ENCODE data around the gene F5. TPM values are rescaled to one million over a fixed set of nuclear protein-coding genes. Genes with fewer than 3 reads are reported as not detected.

F5 gene
- total and polyA plus RNA-seq, 4 donors = 0.48 to 3.5 (median 1.2) TPM

DNA sequence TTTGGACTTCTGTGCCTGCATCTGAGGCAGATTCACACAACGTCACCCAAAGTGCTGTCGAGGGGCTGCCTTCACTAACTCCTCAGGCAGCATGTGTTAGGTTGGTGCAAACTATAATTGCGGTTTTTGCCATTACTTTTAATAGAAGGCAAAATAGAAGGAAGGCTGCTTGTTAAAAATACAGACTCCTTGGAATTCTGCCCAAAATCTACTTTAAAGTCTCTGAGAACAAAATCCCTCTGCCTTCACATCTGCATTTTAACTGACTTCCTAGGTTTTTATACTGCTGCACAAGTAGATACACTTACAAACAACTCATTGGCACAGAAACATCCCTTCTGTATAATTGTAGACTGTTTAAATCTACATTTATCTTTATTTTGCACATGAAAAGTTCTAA is 59.3 kb downstream of the F5 start:
- WGBS, 2 donors = 37 to 55% methylated on average over 3 of the region's 3 CpGs
- no peaks in the 10 kb centered on the region for H3K27me3 ChIP-seq (ENCODE audit: control insufficient read depth in 1 of 2, insufficient read depth in 2 of 2, low read length in 1 of 2)
- intact Hi-C loops (cut with DNase I) = no loop called here
- ATAC-seq (ENCODE audit: low FRiP score) = no peak
- H3K27ac ChIP-seq (ENCODE audit: low read depth in 1 of 2, low read length in 2 of 2) = no peak overlapping the region
- no peaks in the 10 kb centered on the region for H3K4me1 ChIP-seq (ENCODE audit: control insufficient read depth in 1 of 2, insufficient read depth in 2 of 2, low read length in 2 of 2)
- no peak for DNase-seq
- no peak overlapping the region for H3K4me3 ChIP-seq (ENCODE audit: low read length in 2 of 2)
- no peaks in the 10 kb centered on the region for H3K9me3 ChIP-seq (ENCODE audit: control insufficient read depth, low read length)
- H3K36me3 ChIP-seq (ENCODE audit: control insufficient read depth in 1 of 2, insufficient read depth in 2 of 2, low read length in 1 of 2) = no peaks in the 10 kb centered on the region

- intact Hi-C loops (cut with DNase I) = no loop called here
- DNase-seq (no peak), ATAC-seq (ENCODE audit: low FRiP score) (no peak)
- H3K4me3 ChIP-seq (ENCODE audit: low read length in 2 of 2) = no peak overlapping the region
- no peaks in the 10 kb centered on the region for H3K9me3 ChIP-seq (ENCODE audit: control insufficient read depth, low read length)
- no peaks in the 10 kb centered on the region for H3K4me1 ChIP-seq (ENCODE audit: control insufficient read depth in 1 of 2, insufficient read depth in 2 of 2, low read length in 2 of 2)
- H3K27ac ChIP-seq (ENCODE audit: low read depth in 1 of 2, low read length in 2 of 2) = no peak overlapping the region
- no peaks in the 10 kb centered on the region for H3K27me3 ChIP-seq (ENCODE audit: control insufficient read depth in 1 of 2, insufficient read depth in 2 of 2, low read length in 1 of 2)
- 88 to 90% methylated on average over 1 of the region's 1 CpG for WGBS, 2 donors
- no peaks in the 10 kb centered on the region for H3K36me3 ChIP-seq (ENCODE audit: control insufficient read depth in 1 of 2, insufficient read depth in 2 of 2, low read length in 1 of 2)
Observed at GRCh38 chr1:169526120-169526832, 60.0 kb downstream of the F5 start.

DNA sequence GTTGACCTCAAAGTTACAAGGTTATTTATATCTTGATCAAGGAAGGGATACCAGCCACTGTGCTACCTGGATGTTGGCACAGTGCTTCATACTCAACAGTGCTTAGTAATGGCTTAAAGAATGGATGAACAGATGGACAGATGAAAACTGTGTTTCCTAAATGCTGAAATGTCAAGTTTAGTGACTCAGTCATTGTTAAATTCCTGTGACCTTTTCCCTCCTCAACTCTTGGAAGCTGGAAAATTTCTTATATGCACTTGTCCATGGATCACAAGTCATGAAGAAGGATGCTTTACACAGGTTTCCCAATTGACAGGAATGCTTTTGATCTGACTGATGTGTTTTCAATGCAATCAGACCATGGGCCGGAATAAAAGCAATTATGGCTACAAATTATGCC is 60.9 kb downstream of the F5 start:
- Histone ChIP-seq H3K27me3 (ENCODE audit: control insufficient read depth in 1 of 2, insufficient read depth in 2 of 2, low read length in 1 of 2) (no peaks in the 10 kb centered on the region), H3K9me3 (ENCODE audit: control insufficient read depth, low read length) (no peaks in the 10 kb centered on the region), H3K36me3 (ENCODE audit: control insufficient read depth in 1 of 2, insufficient read depth in 2 of 2, low read length in 1 of 2) (no peaks in the 10 kb centered on the region), H3K4me1 (ENCODE audit: control insufficient read depth in 1 of 2, insufficient read depth in 2 of 2, low read length in 2 of 2) (no peaks in the 10 kb centered on the region), H3K27ac (ENCODE audit: low read depth in 1 of 2, low read length in 2 of 2) (no peak overlapping the region), H3K4me3 (ENCODE audit: low read length in 2 of 2) (no peak overlapping the region)
- ATAC-seq (ENCODE audit: low FRiP score) (no peak), DNase-seq (no peak)
- 71 to 81% methylated on average over 1 of the region's 1 CpG for WGBS, 2 donors
- intact Hi-C loops (cut with DNase I) = no loop called here

- ATAC-seq (ENCODE audit: low FRiP score) = no peak
- Histone ChIP-seq H3K4me1 (ENCODE audit: control insufficient read depth in 1 of 2, insufficient read depth in 2 of 2, low read length in 2 of 2) (no peaks in the 10 kb centered on the region), H3K27ac (ENCODE audit: low read depth in 1 of 2, low read length in 2 of 2) (no peak overlapping the region), H3K36me3 (ENCODE audit: control insufficient read depth in 1 of 2, insufficient read depth in 2 of 2, low read length in 1 of 2) (no peaks in the 10 kb centered on the region), H3K4me3 (ENCODE audit: low read length in 2 of 2) (no peak overlapping the region), H3K9me3 (ENCODE audit: control insufficient read depth, low read length) (no peaks in the 10 kb centered on the region), H3K27me3 (ENCODE audit: control insufficient read depth in 1 of 2, insufficient read depth in 2 of 2, low read length in 1 of 2) (no peaks in the 10 kb centered on the region)
- intact Hi-C loops (cut with DNase I) = no loop called here
- DNase-seq = no peak
Observed at GRCh38 chr1:169523904-169524303, 62.4 kb downstream of the F5 start.

GRCh38 chr1:169521226-169521625 is 65.1 kb downstream of the F5 start:
- Histone ChIP-seq H3K36me3 (ENCODE audit: control insufficient read depth in 1 of 2, insufficient read depth in 2 of 2, low read length in 1 of 2) (no peaks in the 10 kb centered on the region), H3K27ac (ENCODE audit: low read depth in 1 of 2, low read length in 2 of 2) (no peak overlapping the region), H3K4me3 (ENCODE audit: low read length in 2 of 2) (no peak overlapping the region), H3K4me1 (ENCODE audit: control insufficient read depth in 1 of 2, insufficient read depth in 2 of 2, low read length in 2 of 2) (no peaks in the 10 kb centered on the region), H3K27me3 (ENCODE audit: control insufficient read depth in 1 of 2, insufficient read depth in 2 of 2, low read length in 1 of 2) (no peaks in the 10 kb centered on the region), H3K9me3 (ENCODE audit: control insufficient read depth, low read length) (no peaks in the 10 kb centered on the region)
- no peak for ATAC-seq (ENCODE audit: low FRiP score)
- no peak for DNase-seq
- whole genome bisulfite sequencing, 2 donors = 89 to 91% methylated on average over 1 of the region's 1 CpG
- intact Hi-C loops (cut with DNase I) = no loop called here

DNA sequence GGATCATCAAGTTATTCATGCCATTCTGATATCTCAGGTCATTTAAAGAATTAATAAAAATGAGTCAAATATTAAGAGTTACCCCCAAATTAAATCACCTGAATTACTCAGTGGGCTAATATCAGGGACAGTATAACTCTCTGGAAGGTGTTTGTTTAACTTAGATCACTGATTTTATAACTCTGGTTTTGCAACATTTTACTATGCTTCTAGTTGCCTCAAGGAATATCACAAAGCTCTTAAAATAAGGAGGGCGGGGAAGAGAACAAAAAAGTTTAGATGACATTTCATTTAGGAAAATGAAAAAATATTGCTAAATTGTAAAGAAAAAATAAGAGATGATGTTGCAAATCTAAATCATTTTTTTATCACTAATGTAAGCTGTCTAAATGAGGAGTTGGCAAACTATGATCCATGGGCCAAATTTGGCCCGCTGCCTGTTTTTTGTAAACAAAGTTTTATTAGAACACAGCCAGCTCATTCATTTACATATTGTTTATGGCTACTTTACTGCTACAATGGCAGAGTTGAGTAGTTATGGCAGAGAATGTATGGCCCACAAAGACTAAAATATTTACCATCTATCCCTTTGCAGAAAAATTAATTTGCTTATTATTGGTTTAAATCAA is 68.6 kb downstream of the F5 start:
- intact Hi-C loops (cut with DNase I) = no loop called here
- Histone ChIP-seq H3K9me3 (ENCODE audit: control insufficient read depth, low read length) (no peaks in the 10 kb centered on the region), H3K4me3 (ENCODE audit: low read length in 2 of 2) (no peak overlapping the region), H3K27ac (ENCODE audit: low read depth in 1 of 2, low read length in 2 of 2) (no peak overlapping the region), H3K27me3 (ENCODE audit: control insufficient read depth in 1 of 2, insufficient read depth in 2 of 2, low read length in 1 of 2) (no peaks in the 10 kb centered on the region), H3K36me3 (ENCODE audit: control insufficient read depth in 1 of 2, insufficient read depth in 2 of 2, low read length in 1 of 2) (no peaks in the 10 kb centered on the region), H3K4me1 (ENCODE audit: control insufficient read depth in 1 of 2, insufficient read depth in 2 of 2, low read length in 2 of 2) (no peaks in the 10 kb centered on the region)
- ATAC-seq (ENCODE audit: low FRiP score) (no peak), DNase-seq (no peak)
- WGBS, 2 donors = 90 to 91% methylated on average over 2 of the region's 2 CpGs

GRCh38 chr1:169515641-169516040 is 70.6 kb downstream of the F5 start:
- H3K27me3 ChIP-seq (ENCODE audit: control insufficient read depth in 1 of 2, insufficient read depth in 2 of 2, low read length in 1 of 2) = no peaks in the 10 kb centered on the region
- H3K4me3 ChIP-seq (ENCODE audit: low read length in 2 of 2) = no peak overlapping the region
- intact Hi-C loops (cut with DNase I) = no loop called here

DNA sequence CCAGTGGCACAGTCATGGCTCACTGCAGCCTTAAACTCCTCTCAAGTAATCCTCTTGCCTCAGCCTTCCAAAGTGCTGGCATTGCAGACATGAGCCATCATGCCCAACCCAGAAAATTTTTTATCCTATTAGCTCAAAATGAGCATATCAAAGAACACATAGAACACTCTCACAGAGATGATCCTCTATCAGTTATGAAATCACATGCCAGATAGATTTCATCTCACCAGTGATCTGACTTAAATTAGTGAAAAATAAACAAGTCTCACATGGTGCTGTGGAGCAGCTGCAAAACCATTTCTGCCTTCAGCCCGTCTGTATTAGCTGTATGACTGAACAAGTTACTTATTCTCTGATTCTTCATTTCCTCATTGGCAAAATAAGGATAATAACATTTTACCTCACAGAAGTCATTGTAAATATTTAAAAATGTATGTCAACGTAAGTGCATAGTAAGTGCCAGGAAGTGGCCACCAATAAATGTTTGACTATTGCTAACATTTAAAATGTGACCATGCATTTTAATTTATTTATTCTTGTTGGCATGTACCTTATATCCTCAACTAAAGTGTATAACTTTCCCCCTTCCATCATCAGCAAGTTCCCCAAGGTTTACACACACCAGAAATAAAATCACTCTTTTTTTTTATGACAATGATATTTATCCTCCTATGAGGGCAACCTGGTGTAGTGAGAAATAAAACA is 71.6 kb downstream of the F5 start:
- Histone ChIP-seq H3K27ac (ENCODE audit: low read depth in 1 of 2, low read length in 2 of 2) (no peak overlapping the region), H3K9me3 (ENCODE audit: control insufficient read depth, low read length) (no peaks in the 10 kb centered on the region), H3K36me3 (ENCODE audit: control insufficient read depth in 1 of 2, insufficient read depth in 2 of 2, low read length in 1 of 2) (no peaks in the 10 kb centered on the region), H3K4me1 (ENCODE audit: control insufficient read depth in 1 of 2, insufficient read depth in 2 of 2, low read length in 2 of 2) (no peaks in the 10 kb centered on the region), H3K27me3 (ENCODE audit: control insufficient read depth in 1 of 2, insufficient read depth in 2 of 2, low read length in 1 of 2) (no peaks in the 10 kb centered on the region), H3K4me3 (ENCODE audit: low read length in 2 of 2) (no peak overlapping the region)
- DNase-seq (no peak), ATAC-seq (ENCODE audit: low FRiP score) (no peak)
- WGBS, 2 donors = 59 to 74% methylated on average over 2 of the region's 2 CpGs
- intact Hi-C loops (cut with DNase I) = no loop called here

More at GRCh38 chr1:169515641-169516040, 70.6 kb downstream of the F5 start:
- DNase-seq (no peak), ATAC-seq (ENCODE audit: low FRiP score) (no peak)
- Histone ChIP-seq H3K27ac (ENCODE audit: low read depth in 1 of 2, low read length in 2 of 2) (no peak overlapping the region), H3K9me3 (ENCODE audit: control insufficient read depth, low read length) (no peaks in the 10 kb centered on the region), H3K4me1 (ENCODE audit: control insufficient read depth in 1 of 2, insufficient read depth in 2 of 2, low read length in 2 of 2) (no peaks in the 10 kb centered on the region), H3K36me3 (ENCODE audit: control insufficient read depth in 1 of 2, insufficient read depth in 2 of 2, low read length in 1 of 2) (no peaks in the 10 kb centered on the region)

DNA sequence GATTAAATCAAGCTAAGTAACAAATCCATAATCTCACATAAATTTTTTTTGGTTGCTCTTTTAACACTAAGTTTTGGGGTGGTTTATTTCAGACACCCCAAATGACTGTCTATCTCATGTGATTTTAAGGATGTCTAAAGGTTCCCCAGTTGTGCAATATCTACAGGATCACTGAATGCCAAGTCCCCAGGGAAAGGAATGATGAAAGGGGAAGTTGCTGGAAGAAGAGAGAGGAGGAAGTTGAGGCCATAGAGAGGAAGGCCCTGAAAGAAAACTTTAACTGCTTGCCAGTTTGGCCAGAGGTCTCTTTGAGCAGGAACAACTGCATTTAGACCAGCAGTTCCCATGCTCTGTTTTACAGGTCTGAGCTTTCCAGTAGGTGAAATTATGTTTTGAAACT is 73.1 kb downstream of the F5 start:
- Histone ChIP-seq H3K4me3 (ENCODE audit: low read length in 2 of 2) (no peak overlapping the region), H3K4me1 (ENCODE audit: control insufficient read depth in 1 of 2, insufficient read depth in 2 of 2, low read length in 2 of 2) (no peaks in the 10 kb centered on the region), H3K27ac (ENCODE audit: low read depth in 1 of 2, low read length in 2 of 2) (no peak overlapping the region), H3K36me3 (ENCODE audit: control insufficient read depth in 1 of 2, insufficient read depth in 2 of 2, low read length in 1 of 2) (no peaks in the 10 kb centered on the region), H3K27me3 (ENCODE audit: control insufficient read depth in 1 of 2, insufficient read depth in 2 of 2, low read length in 1 of 2) (no peaks in the 10 kb centered on the region), H3K9me3 (ENCODE audit: control insufficient read depth, low read length) (no peaks in the 10 kb centered on the region)
- ATAC-seq (ENCODE audit: low FRiP score) (peak; percentile 37), DNase-seq (no peak)
- intact Hi-C loops (cut with DNase I) = no loop called here
